Suprapubic skin (tissue), 4 donors: ENCODE results near the gene GAS6.

Source experiments
- CTCF ChIP-seq, 2 donors: fragments of 200-600 bp in 1 of 2; fragments of 450-650 bp in 1 of 2; sonication (generic) in 1 of 2; IDR thresholded peaks; one replicate each; pipeline ENCODE4 v1.5.1; 2016 to 2019; ENCODE audit warnings: antibody characterized with exemption in 2 of 2, mild to moderate bottlenecking in 1 of 2, moderate library complexity in 1 of 2
- EP300 ChIP-seq: sonication (generic); formaldehyde crosslinking; IDR thresholded peaks from one replicate; pipeline ENCODE4 v1.6.1; 2017; ENCODE audit warnings: antibody characterized with exemption
- POLR2AphosphoS5 ChIP-seq, 3 donors: sonication (generic); formaldehyde crosslinking; IDR thresholded peaks; one replicate each; pipeline ENCODE4 v1.6.1; 2017; ENCODE audit warnings: antibody characterized with exemption in 3 of 3

GRCh38 chr13:113888701-113889330 lies 24.9 kb upstream of the GAS6 start:
- TF ChIP-seq CTCF (IDR thresholded peaks at IDR 0.05) (no peak), POLR2AphosphoS5 (IDR thresholded peaks at IDR 0.05) (no peak), EP300 (no peak)
